Calu3 (cell line): ENCODE data around the gene BRI3BP. TPM values are rescaled to one million over a fixed set of nuclear protein-coding genes. Genes with fewer than 3 reads are reported as not detected.

Source experiments
- BruUV-seq: library from RNA; stranded (reverse); fragments of 400-500 nt; replicated peaks from 2 replicates; lab custom pipeline; 2021; lab: Mats Ljungman, UMichigan
- CTCF ChIA-PET: fragments of 300-600 bp; sonication (Branson Sonifier 250); formaldehyde crosslinking; loops from one replicate; lab custom pipeline; 2022; ENCODE audit warnings: antibody characterized with exemption; lab: Charles Lee
- DNase-seq: peaks from one replicate; pipeline ENCODE4 v3.0.0; 2022
- H3K27ac Mint-ChIP-seq: one replicate; pipeline ENCODE4 v1.8.0; 2022; ENCODE audit warnings: mixed read lengths; ENCODE audit not compliant: unreplicated experiment
- H3K27me3 Mint-ChIP-seq: one replicate; pipeline ENCODE4 v1.8.0; 2022; ENCODE audit warnings: mixed read lengths; ENCODE audit not compliant: unreplicated experiment
- H3K36me3 Mint-ChIP-seq: one replicate; pipeline ENCODE4 v1.8.0; 2022; ENCODE audit warnings: mild to moderate bottlenecking, moderate library complexity, mixed read lengths; ENCODE audit not compliant: insufficient read depth, unreplicated experiment
- H3K4me1 Mint-ChIP-seq: one replicate; pipeline ENCODE4 v1.8.0; 2022; ENCODE audit warnings: mild to moderate bottlenecking, low read depth, mixed read lengths; ENCODE audit not compliant: unreplicated experiment
- H3K4me3 Mint-ChIP-seq: one replicate; pipeline ENCODE4 v1.8.0; 2022; ENCODE audit warnings: mild to moderate bottlenecking, low read depth, moderate library complexity, mixed read lengths; ENCODE audit not compliant: unreplicated experiment
- H3K9me3 Mint-ChIP-seq: one replicate; pipeline ENCODE4 v1.8.0; 2022; ENCODE audit warnings: low read depth, mixed read lengths; ENCODE audit not compliant: unreplicated experiment
- intact Hi-C: fragments of 100-400 bp; cut with micrococcal nuclease; formaldehyde crosslinking; loops from one replicate; pipeline ENCODE4 v1.10.0; 2022; ENCODE audit not compliant: unreplicated experiment
- total RNA-seq: library from RNA; stranded (reverse); gene quantifications from 2 replicates; pipeline ENCODE4 v1.2.3, GENCODE V29; 2022
- TF ChIP-seq, protein P1 (sequence below): fragments of 200-600 bp; IDR thresholded peaks from one replicate; pipeline ENCODE4 v1.8.0; 2022; ENCODE audit warnings: antibody characterized with exemption; ENCODE audit not compliant: unreplicated experiment

BRI3BP gene
- total RNA-seq, 1 experiment from 2014 or later, result 94.0 TPM

GRCh38 chr12:124953689-124954405 is 39.6 kb upstream of the BRI3BP start:
- intact Hi-C loops, result no loop called here
- BruUV-seq, result no TSS peak
- TF ChIP-seq, protein P1, sequence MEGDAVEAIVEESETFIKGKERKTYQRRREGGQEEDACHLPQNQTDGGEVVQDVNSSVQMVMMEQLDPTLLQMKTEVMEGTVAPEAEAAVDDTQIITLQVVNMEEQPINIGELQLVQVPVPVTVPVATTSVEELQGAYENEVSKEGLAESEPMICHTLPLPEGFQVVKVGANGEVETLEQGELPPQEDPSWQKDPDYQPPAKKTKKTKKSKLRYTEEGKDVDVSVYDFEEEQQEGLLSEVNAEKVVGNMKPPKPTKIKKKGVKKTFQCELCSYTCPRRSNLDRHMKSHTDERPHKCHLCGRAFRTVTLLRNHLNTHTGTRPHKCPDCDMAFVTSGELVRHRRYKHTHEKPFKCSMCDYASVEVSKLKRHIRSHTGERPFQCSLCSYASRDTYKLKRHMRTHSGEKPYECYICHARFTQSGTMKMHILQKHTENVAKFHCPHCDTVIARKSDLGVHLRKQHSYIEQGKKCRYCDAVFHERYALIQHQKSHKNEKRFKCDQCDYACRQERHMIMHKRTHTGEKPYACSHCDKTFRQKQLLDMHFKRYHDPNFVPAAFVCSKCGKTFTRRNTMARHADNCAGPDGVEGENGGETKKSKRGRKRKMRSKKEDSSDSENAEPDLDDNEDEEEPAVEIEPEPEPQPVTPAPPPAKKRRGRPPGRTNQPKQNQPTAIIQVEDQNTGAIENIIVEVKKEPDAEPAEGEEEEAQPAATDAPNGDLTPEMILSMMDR, result no peak
- Mint-ChIP-seq H3K4me3 (no peak overlapping the region), H3K27ac (no peak overlapping the region), H3K36me3 (peaks cover 57% of the 10 kb centered on the region), H3K9me3 (no peaks in the 10 kb centered on the region), H3K4me1 (no peaks in the 10 kb centered on the region), H3K27me3 (no peaks in the 10 kb centered on the region)
- DNase-seq, result no peak
- CTCF ChIA-PET, result interaction anchor here (0.6 to 1.4 kb wide), 3 partner anchors 8 to 10 kb away, joined by 3 read pairs; no protein-coding TSS in a partner anchor

GRCh38 chr12:124954771-124955170 is 38.7 kb upstream of the BRI3BP start:
- intact Hi-C loops, result no loop called here
- DNase-seq, result no peak
- CTCF ChIA-PET, result interaction anchor here (0.6 to 1.4 kb wide), 2 partner anchors 9 to 15 kb away, joined by 3 read pairs; no protein-coding TSS in a partner anchor
- no peaks in the 10 kb centered on the region for H3K27me3 Mint-ChIP-seq
- TF ChIP-seq, protein P1, result no peak
- H3K4me3 Mint-ChIP-seq, result no peak overlapping the region
- peaks cover 57% of the 10 kb centered on the region for H3K36me3 Mint-ChIP-seq
- H3K27ac Mint-ChIP-seq, result no peak overlapping the region
- BruUV-seq, result no TSS peak
- H3K4me1 Mint-ChIP-seq, result no peaks in the 10 kb centered on the region
- H3K9me3 Mint-ChIP-seq, result no peaks in the 10 kb centered on the region

GRCh38 chr12:124956571-124956970 is 36.9 kb upstream of the BRI3BP start:
- DNase-seq, result no peak
- Mint-ChIP-seq H3K4me1 (peaks cover 6% of the 10 kb centered on the region), H3K27ac (no peak overlapping the region), H3K27me3 (no peaks in the 10 kb centered on the region), H3K36me3 (peaks cover 58% of the 10 kb centered on the region), H3K4me3 (no peak overlapping the region), H3K9me3 (no peaks in the 10 kb centered on the region)
- intact Hi-C loops, result no loop called here
- CTCF ChIA-PET, result no interaction called here
- BruUV-seq, result no TSS peak
- TF ChIP-seq, protein P1, result no peak

- no peaks in the 10 kb centered on the region for H3K27me3 Mint-ChIP-seq
- TF ChIP-seq, protein P1, result no peak
- no TSS peak for BruUV-seq
- no peak overlapping the region for H3K4me3 Mint-ChIP-seq
- intact Hi-C loops, result no loop called here
- CTCF ChIA-PET, result no interaction called here
- peaks cover 6% of the 10 kb centered on the region for H3K4me1 Mint-ChIP-seq
- peaks cover 64% of the 10 kb centered on the region for H3K36me3 Mint-ChIP-seq
- DNase-seq, result no peak
- no peaks in the 10 kb centered on the region for H3K9me3 Mint-ChIP-seq
- H3K27ac Mint-ChIP-seq, result no peak overlapping the region
Measured at GRCh38 chr12:124961055-124961454, 32.4 kb upstream of the BRI3BP start.
